GM15510 (cell line): ENCODE results near the gene MAGI2.

ENCODE experiments used
- POLR2A ChIP-seq: IDR thresholded peaks from 3 replicates; pipeline ENCODE4 v1.6.1; 2011; ENCODE audit warnings: borderline replicate concordance; ENCODE audit not compliant: insufficient read length; ENCODE audit errors: extremely low read depth

The MAGI2 gene

DNA sequence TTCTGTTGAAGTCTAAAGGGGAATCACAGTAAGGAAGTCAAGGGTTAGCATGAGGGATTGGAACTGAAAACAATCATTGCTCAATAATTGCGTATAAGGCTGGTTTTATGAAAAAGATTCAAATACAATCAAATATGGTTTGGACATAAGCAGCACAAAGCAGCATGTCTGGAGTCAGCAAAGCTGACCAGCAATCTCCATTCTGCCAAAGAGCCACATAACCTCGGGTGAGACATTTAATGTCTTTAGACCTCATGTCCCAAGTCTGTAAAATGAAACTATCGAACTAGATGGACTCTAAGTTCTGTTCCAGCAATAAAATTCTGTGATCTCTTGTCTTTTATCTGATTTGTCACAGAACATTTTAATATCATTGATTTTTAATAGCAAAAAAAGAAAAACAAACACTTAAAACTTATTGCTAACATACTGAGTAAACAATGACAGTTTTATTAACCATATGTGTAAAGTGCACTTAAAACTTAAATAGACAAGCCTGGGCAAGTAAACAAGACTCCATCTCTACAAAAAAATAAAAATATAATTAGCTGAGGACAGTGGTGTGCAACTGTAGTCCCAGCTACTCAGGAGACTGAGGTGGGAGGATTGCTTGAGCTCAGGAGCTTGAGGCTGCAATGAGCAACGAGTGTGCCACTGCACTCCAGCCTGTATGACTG is 217.0 kb downstream of the MAGI2 start:
- TF ChIP-seq POLR2A, result no peak

DNA sequence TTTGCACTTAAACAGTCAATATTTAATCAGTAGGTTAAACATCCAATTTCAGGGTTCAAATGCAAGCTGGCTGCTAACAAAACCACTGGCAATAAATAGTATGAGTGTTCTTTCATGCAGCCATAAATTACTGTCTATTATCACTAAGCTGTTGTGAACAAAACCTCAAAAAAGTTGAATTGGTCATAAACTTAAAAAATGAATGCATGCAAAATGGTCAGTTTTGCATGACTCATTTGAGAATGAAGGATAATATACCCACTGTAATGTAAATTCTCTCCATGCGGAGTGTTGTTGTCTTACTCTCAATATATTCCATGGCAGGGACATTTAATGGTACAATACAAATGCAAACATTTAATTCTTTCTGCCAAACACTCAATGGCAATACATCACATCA is 226.4 kb downstream of the MAGI2 start:
- no peak for TF ChIP-seq POLR2A

GRCh38 chr7:79221211-79221610 is 232.3 kb downstream of the MAGI2 start:
- no peak for TF ChIP-seq POLR2A

- TF ChIP-seq POLR2A, result no peak
Observed at GRCh38 chr7:79217976-79218626, 235.4 kb downstream of the MAGI2 start.

GRCh38 chr7:79217468-79217867 is 236.0 kb downstream of the MAGI2 start:
- TF ChIP-seq POLR2A, result no peak

DNA sequence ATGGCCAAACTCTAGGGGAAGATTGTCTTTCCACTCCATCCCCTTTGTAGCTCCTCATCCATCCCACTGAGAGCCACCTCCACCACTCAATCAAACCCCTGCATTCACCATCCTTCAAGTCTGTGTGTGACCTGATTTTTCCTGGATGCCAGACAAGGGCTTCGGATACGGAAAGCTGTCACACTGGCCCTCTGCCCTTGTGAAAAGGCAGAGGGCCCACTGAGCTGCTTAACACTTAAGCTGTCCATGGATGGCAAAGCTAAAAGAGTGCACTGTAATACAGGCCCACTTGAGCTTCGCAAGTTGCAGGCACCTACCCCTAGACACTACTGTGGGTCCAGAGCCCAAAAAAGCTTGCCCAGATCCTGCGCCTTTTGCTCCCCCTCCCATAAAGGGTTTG is 237.2 kb downstream of the MAGI2 start:
- TF ChIP-seq POLR2A, result no peak

- no peak for TF ChIP-seq POLR2A
Observed at GRCh38 chr7:79212334-79212733, 241.1 kb downstream of the MAGI2 start.

DNA sequence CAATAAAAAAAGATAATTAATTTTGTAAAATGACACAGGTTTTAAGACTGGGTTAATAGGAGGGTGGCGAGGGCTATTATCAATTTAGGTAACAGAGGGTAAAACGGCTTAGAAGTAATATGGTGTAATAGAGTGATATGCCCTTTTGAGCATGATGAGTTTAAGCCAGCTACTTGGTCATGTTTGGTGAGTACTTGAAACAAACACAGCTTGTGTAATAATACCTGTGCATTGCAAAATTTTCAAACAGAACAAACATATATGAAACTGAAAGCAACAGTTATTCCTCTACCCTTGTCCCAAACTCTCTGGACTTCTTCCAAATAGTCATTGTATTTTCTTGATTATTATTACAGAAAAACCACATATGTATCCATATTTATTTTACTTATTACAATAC is 241.7 kb downstream of the MAGI2 start:
- TF ChIP-seq POLR2A, result no peak

- no peak for TF ChIP-seq POLR2A
Observed at GRCh38 chr7:79199961-79200360, 253.5 kb downstream of the MAGI2 start.

DNA sequence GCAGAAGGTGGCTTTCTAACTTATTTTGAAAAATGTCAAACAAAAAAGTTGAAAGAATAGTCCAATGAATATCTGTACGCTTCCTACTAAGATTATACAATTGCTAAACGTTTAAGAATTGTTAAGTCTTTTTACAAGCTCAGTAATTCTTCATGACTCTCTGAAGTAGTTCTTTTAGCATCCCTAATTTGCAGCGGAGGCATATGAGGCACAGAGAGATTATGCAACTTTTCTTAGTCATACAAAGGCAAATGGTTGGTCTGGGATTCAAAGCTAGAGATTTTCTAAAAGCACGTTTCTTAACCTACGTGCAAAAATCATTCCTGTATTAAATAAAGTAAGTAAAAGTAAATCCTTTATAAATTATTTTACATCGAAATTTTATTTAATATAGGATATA is 254.2 kb downstream of the MAGI2 start:
- no peak for TF ChIP-seq POLR2A

DNA sequence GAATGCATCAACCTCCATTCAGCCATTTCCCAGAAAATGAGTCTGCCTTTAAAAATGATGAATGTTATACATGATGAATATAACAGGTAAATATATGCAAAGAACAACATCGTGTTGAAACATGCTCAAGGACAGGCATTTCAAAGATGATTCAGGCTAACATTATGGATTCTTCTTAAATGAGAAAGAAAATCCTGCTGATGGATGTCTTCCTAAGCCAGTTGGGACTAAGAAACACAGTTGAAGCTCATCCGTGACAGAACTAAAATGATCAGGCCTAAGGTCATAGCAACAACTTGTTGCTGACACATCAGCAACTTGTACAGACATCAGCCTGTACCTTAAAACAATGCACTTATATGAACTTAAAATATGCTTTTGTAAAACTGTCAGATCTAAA is 267.9 kb downstream of the MAGI2 start:
- TF ChIP-seq POLR2A, result no peak

DNA sequence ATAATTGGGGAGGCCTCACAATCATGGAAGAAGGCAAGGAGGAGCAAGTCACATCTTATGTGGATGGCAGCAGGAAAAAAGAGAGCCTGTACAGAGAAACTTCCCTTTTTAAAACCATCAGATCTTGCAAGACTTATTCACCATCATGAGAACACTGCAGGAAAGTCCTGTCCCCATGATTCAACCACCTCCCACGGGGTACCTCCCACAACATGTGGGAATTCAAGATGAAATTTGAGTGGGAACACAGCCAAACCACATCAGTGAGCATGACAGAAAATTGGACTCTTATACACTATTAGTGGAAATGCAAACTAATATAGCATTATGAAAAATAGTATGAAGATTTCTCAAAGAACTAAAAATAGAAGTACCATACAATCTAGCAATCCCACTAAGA is 271.2 kb downstream of the MAGI2 start:
- no peak for TF ChIP-seq POLR2A

- no peak for TF ChIP-seq POLR2A
Observed at GRCh38 chr7:79180533-79180932, 272.9 kb downstream of the MAGI2 start.

DNA sequence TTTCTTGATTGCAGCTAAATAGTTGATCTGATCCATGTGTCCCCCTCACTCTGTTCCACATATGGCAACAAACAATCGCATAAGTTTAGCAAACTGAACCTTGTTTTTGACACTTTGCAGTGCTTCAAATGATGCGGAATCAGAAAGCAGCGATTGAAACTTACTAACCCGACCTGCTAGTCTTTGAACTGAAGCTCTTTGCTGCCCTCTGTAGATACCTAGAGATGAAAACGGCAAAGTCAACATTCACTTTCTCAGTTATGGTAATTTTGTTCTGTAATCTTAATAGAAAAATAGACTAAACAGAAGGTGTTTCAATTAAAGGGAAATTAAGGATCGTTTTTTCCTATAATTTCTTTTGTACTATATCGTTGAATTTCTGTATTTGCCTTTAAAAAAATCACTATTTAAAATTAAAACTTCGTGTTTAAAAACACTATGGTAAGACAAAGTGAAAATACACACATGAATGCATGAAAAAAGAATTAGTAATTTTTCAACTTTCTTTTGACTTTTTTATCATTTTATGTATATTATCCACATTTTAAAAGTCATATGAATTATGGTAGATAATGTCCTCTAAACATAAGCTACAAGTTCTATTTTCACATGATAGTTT is 276.5 kb downstream of the MAGI2 start:
- TF ChIP-seq POLR2A, result no peak

- no peak for TF ChIP-seq POLR2A
Observed at GRCh38 chr7:79175374-79175773, 278.1 kb downstream of the MAGI2 start.

DNA sequence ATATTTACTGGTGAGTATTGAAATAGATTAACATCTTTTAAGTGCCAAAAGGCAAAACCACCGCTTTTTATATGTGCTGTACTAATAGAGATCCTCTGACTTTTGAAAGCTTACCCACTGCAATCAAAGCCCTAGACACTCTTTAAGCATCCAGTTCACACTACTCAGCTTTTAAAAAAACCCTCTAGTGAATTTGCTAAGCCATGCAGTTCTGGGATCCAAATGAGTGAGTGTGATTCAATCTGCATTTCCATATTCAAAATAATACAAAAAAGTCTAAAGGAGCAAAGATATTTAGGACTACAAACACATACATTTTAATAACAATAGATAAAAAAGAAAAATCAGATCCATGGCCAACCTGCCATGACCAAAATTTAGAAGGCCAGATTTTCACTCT is 288.2 kb downstream of the MAGI2 start:
- no peak for TF ChIP-seq POLR2A
